Measurements from ENCODE around the gene PRKCZ.

PRKCZ gene

GRCh38 chr1:2049718-2050431 lies at the start of gene PRKCZ:
TSS of gene PRKCZ (plus strand) at chr1:2050411. CDS start at chr1:2050631, 220 bp downstream.
- DNase-seq: peak; percentile 58

- DNase-seq: no peak
Measured at GRCh38 chr1:2000432-2000831, 49.8 kb upstream of the PRKCZ start.

- DNase-seq: no peak
Measured at GRCh38 chr1:2000850-2001249, 49.4 kb upstream of the PRKCZ start.

GRCh38 chr1:2001773-2002411 lies 48.3 kb upstream of the PRKCZ start:
- no peak for DNase-seq

GRCh38 chr1:2003541-2004131 lies 46.6 kb upstream of the PRKCZ start, which contains the start of gene CFAP74:
TSS of gene CFAP74 (minus strand) at chr1:2003786. CDS start at chr1:1990956, 12,830 bp downstream.
- DNase-seq: peak; percentile 74

GRCh38 chr1:2004856-2005255 lies 45.4 kb upstream of the PRKCZ start:
- DNase-seq: no peak

GRCh38 chr1:2009101-2010053 lies 40.8 kb upstream of the PRKCZ start:
- DNase-seq: no peak

- DNase-seq: no peak
Measured at GRCh38 chr1:2014181-2014580, 36.0 kb upstream of the PRKCZ start.

- no peak for DNase-seq
Measured at GRCh38 chr1:2014741-2015735, 35.2 kb upstream of the PRKCZ start.

- DNase-seq: no peak
Measured at GRCh38 chr1:2016123-2016522, 34.1 kb upstream of the PRKCZ start.

GRCh38 chr1:2018217-2019171 lies 31.7 kb upstream of the PRKCZ start:
- no peak for DNase-seq

- DNase-seq: no peak
Measured at GRCh38 chr1:2019172-2019543, 31.1 kb upstream of the PRKCZ start, which contains the start of gene GABRD. TSS of gene GABRD (plus strand) at chr1:2019345. CDS start at chr1:2019424, 79 bp downstream.

GRCh38 chr1:2019571-2020309 lies 30.5 kb upstream of the PRKCZ start:
- DNase-seq: peak; percentile 68

- DNase-seq: no peak
Measured at GRCh38 chr1:2020310-2020655, 29.9 kb upstream of the PRKCZ start.

- DNase-seq: no peak
Measured at GRCh38 chr1:2021550-2021949, 28.7 kb upstream of the PRKCZ start.

GRCh38 chr1:2022063-2022770 lies 28.0 kb upstream of the PRKCZ start:
- no peak for DNase-seq

GRCh38 chr1:2023187-2023586 lies 27.0 kb upstream of the PRKCZ start:
- no peak for DNase-seq

- DNase-seq: no peak
Measured at GRCh38 chr1:2024451-2024850, 25.8 kb upstream of the PRKCZ start.

GRCh38 chr1:2024887-2025286 lies 25.3 kb upstream of the PRKCZ start:
- DNase-seq: no peak

All from right forelimb (tissue), 1 donor.